Subcutaneous adipose tissue (tissue), 4 donors: Measurements from ENCODE around the gene SNN. TPM values are rescaled to one million over a fixed set of nuclear protein-coding genes. Genes with fewer than 3 reads are reported as not detected.

ENCODE experiments used
- total RNA-seq, 4 donors: library from RNA; depleted of rRNA; stranded (reverse); fragments of >200 nt; gene quantifications; one replicate each; pipeline ENCODE4 v1.1.0, GENCODE V29; 2016
- TF ChIP-seq, protein P1 (sequence below): fragments of 450-650 bp; IDR thresholded peaks from one replicate; pipeline ENCODE4 v1.5.1; 2016; ENCODE audit warnings: low read depth, mild to moderate bottlenecking, control low read depth, antibody characterized with exemption, moderate library complexity

SNN gene
- total RNA-seq, 4 donors from 2014 or later, result 25.4 to 87.6 (median 50.1) TPM

GRCh38 chr16:11624636-11625607 lies 43.3 kb upstream of the SNN start:
- TF ChIP-seq, protein P1, sequence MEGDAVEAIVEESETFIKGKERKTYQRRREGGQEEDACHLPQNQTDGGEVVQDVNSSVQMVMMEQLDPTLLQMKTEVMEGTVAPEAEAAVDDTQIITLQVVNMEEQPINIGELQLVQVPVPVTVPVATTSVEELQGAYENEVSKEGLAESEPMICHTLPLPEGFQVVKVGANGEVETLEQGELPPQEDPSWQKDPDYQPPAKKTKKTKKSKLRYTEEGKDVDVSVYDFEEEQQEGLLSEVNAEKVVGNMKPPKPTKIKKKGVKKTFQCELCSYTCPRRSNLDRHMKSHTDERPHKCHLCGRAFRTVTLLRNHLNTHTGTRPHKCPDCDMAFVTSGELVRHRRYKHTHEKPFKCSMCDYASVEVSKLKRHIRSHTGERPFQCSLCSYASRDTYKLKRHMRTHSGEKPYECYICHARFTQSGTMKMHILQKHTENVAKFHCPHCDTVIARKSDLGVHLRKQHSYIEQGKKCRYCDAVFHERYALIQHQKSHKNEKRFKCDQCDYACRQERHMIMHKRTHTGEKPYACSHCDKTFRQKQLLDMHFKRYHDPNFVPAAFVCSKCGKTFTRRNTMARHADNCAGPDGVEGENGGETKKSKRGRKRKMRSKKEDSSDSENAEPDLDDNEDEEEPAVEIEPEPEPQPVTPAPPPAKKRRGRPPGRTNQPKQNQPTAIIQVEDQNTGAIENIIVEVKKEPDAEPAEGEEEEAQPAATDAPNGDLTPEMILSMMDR, result no peak

DNA sequence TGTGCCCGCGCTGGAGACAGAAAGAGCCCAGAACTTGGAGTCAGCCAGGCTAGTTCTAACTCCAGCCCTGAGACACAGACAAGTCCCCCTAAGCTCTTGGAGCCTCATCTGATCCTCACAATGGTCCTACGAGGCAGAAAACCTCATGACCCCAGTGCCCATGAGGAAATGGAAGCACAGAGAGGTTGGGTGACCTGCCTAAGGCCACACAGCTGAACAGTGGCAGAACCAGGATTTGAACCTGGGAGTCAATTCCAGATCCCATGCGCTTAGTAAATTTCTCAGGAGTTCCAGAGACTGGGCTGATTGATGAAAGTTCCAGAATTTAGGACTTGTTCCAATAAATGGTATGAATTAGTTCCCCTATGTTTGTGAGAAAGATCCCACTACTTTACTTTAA lies 42.5 kb upstream of the SNN start:
- TF ChIP-seq, protein P1, result no peak

DNA sequence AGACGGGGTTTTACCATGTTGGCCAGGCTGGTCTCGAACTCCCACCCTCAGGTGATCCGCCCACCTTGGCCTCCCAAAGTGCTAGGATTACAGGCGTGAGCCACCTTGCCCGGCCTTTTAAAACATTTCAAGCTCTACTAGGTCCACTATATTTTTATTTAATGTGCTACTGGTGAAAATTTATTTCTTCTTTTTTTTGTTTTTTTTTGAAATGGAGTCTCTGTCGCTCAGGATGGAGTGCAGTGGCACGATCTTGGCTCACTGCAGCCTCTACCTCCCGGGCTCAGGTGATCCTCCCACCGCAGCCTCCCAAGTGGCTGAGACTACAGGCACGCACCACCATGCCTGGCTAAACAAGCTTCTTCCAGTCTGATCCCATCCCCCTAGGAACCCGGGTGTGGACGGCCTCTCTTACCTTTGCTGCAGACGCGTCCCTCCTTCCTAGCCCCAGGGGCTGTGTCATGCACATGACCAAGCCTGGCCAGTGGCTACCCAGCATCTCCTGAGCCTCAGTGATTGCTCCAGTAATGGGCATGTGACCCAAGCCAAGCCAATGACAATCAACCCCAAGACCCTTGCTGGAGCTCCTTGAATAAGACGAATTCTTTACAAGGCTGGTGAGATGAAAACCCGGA lies 41.5 kb upstream of the SNN start:
- TF ChIP-seq, protein P1, result no peak

DNA sequence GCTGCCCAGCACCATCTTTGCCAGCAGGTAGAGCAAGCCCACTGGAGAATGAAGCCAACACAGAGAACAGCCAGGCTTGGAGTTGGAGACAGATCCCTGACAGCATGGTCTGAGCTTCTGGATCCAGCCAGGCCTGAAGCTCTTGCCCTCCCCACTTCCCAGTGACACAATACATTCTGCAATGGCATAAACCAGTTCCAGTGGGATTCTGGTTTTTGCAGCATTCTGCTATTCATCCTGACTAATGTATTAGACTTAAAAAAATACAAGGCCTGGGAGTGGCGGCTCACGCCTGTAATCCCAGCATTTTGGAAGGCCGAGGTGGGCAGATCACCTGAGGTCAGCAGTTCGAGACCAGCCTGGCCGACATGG lies 41.0 kb upstream of the SNN start:
- TF ChIP-seq, protein P1, result no peak

- TF ChIP-seq, protein P1, result no peak
Observed at GRCh38 chr16:11627822-11628457, 40.3 kb upstream of the SNN start.

GRCh38 chr16:11629071-11630030 lies 38.9 kb upstream of the SNN start:
- TF ChIP-seq, protein P1, result no peak
